Sigmoid colon (tissue), 4 donors: ENCODE results near the gene CRELD2.

Source experiments
- EP300 ChIP-seq, 4 donors: sonication (generic); formaldehyde crosslinking; IDR thresholded peaks; one replicate each; pipeline ENCODE4 v1.6.1; 2017; ENCODE audit warnings: antibody characterized with exemption in 4 of 4
- TF ChIP-seq, protein P1 (sequence below), 4 experiments: fragments of 450-650 bp in 3 of 4; fragments of 200-600 bp in 1 of 4; IDR thresholded peaks; one replicate each; pipeline ENCODE4 v1.5.1; 2016 to 2019; ENCODE audit warnings: antibody characterized with exemption in 4 of 4, mild to moderate bottlenecking in 3 of 4, moderate library complexity in 2 of 4

- no peak for TF ChIP-seq EP300 (IDR thresholded peaks at IDR 0.05)
- TF ChIP-seq, protein P1, sequence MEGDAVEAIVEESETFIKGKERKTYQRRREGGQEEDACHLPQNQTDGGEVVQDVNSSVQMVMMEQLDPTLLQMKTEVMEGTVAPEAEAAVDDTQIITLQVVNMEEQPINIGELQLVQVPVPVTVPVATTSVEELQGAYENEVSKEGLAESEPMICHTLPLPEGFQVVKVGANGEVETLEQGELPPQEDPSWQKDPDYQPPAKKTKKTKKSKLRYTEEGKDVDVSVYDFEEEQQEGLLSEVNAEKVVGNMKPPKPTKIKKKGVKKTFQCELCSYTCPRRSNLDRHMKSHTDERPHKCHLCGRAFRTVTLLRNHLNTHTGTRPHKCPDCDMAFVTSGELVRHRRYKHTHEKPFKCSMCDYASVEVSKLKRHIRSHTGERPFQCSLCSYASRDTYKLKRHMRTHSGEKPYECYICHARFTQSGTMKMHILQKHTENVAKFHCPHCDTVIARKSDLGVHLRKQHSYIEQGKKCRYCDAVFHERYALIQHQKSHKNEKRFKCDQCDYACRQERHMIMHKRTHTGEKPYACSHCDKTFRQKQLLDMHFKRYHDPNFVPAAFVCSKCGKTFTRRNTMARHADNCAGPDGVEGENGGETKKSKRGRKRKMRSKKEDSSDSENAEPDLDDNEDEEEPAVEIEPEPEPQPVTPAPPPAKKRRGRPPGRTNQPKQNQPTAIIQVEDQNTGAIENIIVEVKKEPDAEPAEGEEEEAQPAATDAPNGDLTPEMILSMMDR (IDR thresholded peaks at IDR 0.05), result no peak
Measured at GRCh38 chr22:49947296-49947622, 28.8 kb downstream of the CRELD2 start.
